Skin epidermis (tissue), 12 donors: ENCODE measurements around the gene SPATA33.
A peak's percentile ranks its signal among the peaks of the same experiment; 100 is the strongest.

Experiments used
- H3K27ac ChIP-seq, 21 experiments: fragments of 200-600 bp; sonication (generic) in 11 of 21; one replicate each; pipeline ENCODE4 v1.5.0; 2020; ENCODE audit warnings: mild to moderate bottlenecking in 3 of 21, inconsistent platforms in 2 of 21, moderate library complexity in 2 of 21
- H3K4me3 ChIP-seq, 7 experiments: fragments of 200-600 bp; sonication (generic) in 2 of 7; one replicate each; pipeline ENCODE4 v1.5.0; 2020; ENCODE audit warnings: inconsistent platforms in 2 of 7, mild to moderate bottlenecking in 2 of 7, moderate library complexity in 1 of 7

The SPATA33 gene

GRCh38 chr16:89701425-89702406, 44.1 kb downstream of the SPATA33 start, which contains the start of gene SPATA2L:
TSS of gene SPATA2L (minus strand) at chr16:89701705. CDS start at chr16:89701232, 473 bp downstream.
- Histone ChIP-seq H3K4me3 (peak within 1 kb of the TSS; percentile 46 to 89 (median 67)), H3K27ac (peak within 1 kb of the TSS; percentile 1 to 93 (median 81))

GRCh38 chr16:89704281-89704680, 46.6 kb downstream of the SPATA33 start:
- Histone ChIP-seq H3K4me3 (no peak overlapping the region), H3K27ac (no peak overlapping the region)

- Histone ChIP-seq H3K4me3 (no peak overlapping the region), H3K27ac (no peak overlapping the region)
These were observed 47.4 kb downstream of the SPATA33 start for GRCh38 chr16:89705006-89705405.

- no peak overlapping the region for H3K4me3 ChIP-seq
- no peak overlapping the region for H3K27ac ChIP-seq
These were observed 49.1 kb downstream of the SPATA33 start for GRCh38 chr16:89706518-89707260.

GRCh38 chr16:89707695-89708094, 50.1 kb downstream of the SPATA33 start:
- no peak overlapping the region for H3K27ac ChIP-seq
- H3K4me3 ChIP-seq: no peak overlapping the region

- Histone ChIP-seq H3K4me3 (no peak overlapping the region), H3K27ac (no peak overlapping the region)
These were observed 50.9 kb downstream of the SPATA33 start for GRCh38 chr16:89708481-89708931.

- H3K27ac ChIP-seq: no peak overlapping the region
- no peak overlapping the region for H3K4me3 ChIP-seq
These were observed 51.5 kb downstream of the SPATA33 start for GRCh38 chr16:89709166-89709565.

- H3K27ac ChIP-seq: no peak overlapping the region
These were observed 52.2 kb downstream of the SPATA33 start for GRCh38 chr16:89709716-89710432.

GRCh38 chr16:89710709-89711564, 53.3 kb downstream of the SPATA33 start:
- Histone ChIP-seq H3K27ac (no peak overlapping the region), H3K4me3 (no peak overlapping the region)

More at GRCh38 chr16:89709716-89710432, 52.2 kb downstream of the SPATA33 start:
- no peak overlapping the region for H3K4me3 ChIP-seq

- Histone ChIP-seq H3K4me3 (peak overlapping the region; percentile 25 to 58 (median 38)), H3K27ac (peak overlapping the region in 10 of 21 experiments; percentile 3 to 67 (median 40))
These were observed 54.1 kb downstream of the SPATA33 start for GRCh38 chr16:89711601-89712273.

- peak overlapping the region in 9 of 21 experiments; percentile 3 to 67 (median 41) for H3K27ac ChIP-seq
- H3K4me3 ChIP-seq: peak overlapping the region; percentile 25 to 58 (median 38)
These were observed 54.7 kb downstream of the SPATA33 start for GRCh38 chr16:89712274-89712781.

GRCh38 chr16:89716493-89716892, 58.9 kb downstream of the SPATA33 start:
- no peak overlapping the region for H3K4me3 ChIP-seq
- H3K27ac ChIP-seq: no peak overlapping the region

- H3K27ac ChIP-seq: no peak overlapping the region
- no peak overlapping the region for H3K4me3 ChIP-seq
These were observed 59.5 kb downstream of the SPATA33 start for GRCh38 chr16:89716916-89717687.

- no peak overlapping the region for H3K4me3 ChIP-seq
- no peak overlapping the region for H3K27ac ChIP-seq
These were observed 60.3 kb downstream of the SPATA33 start for GRCh38 chr16:89717688-89718505.
